HEK293 (cell line): ENCODE measurements around the gene TOR1A.

Experiments used
- CTCF ChIA-PET: fragments of 350-600 bp; formaldehyde crosslinking; extraction: SDS; loops from one replicate; lab custom pipeline; 2021; ENCODE audit warnings: antibody characterized with exemption; lab: Yijun Ruan, JAX
- POLR2A ChIA-PET: fragments of 300-600 bp; formaldehyde crosslinking; extraction: SDS; loops from one replicate; lab custom pipeline; 2020; ENCODE audit warnings: antibody characterized with exemption, inconsistent platforms; lab: Yijun Ruan, JAX
- H3K27ac ChIP-seq: fragments of 200-500 bp; sonication (Bioruptor generic); 2 replicates; pipeline ENCODE4 v1.5.1; 2014; ENCODE audit warnings: low read depth, low read length, control low read depth, inconsistent platforms; ENCODE audit errors: extremely low read depth
- H3K36me3 ChIP-seq, 2 experiments: fragments of 200-500 bp in 1 of 2; sonication (Bioruptor generic) in 1 of 2; 1 replicate in 1 of 2; 2 replicates in 1 of 2; pipeline ENCODE4 v1.5.1; 2014 to 2017; ENCODE audit warnings: inconsistent platforms in 2 of 2, low read length in 2 of 2; ENCODE audit not compliant: control insufficient read depth in 2 of 2, insufficient read depth in 1 of 2
- H3K4me1 ChIP-seq: fragments of 200-500 bp; sonication (Bioruptor generic); 2 replicates; pipeline ENCODE4 v1.5.1; 2014; ENCODE audit warnings: mild to moderate bottlenecking, low read length, inconsistent platforms; ENCODE audit not compliant: control insufficient read depth, insufficient read depth
- H3K4me3 ChIP-seq: 2 replicates; pipeline ENCODE4 v1.5.1; 2011; ENCODE audit warnings: low read depth, mild to moderate bottlenecking, control low read depth, low read length, moderate library complexity
- H3K9me3 ChIP-seq: fragments of 200-500 bp; sonication (Bioruptor generic); 2 replicates; pipeline ENCODE4 v1.5.1; 2014; ENCODE audit warnings: low read depth, low read length, inconsistent platforms; ENCODE audit not compliant: control insufficient read depth, insufficient read depth
- BCL11B ChIP-seq: fragments of 450-650 bp; formaldehyde crosslinking; IDR thresholded peaks from 2 replicates; pipeline ENCODE4 v1.5.1; 2016; ENCODE audit warnings: low read depth, missing biosample characterization, missing genetic modification characterization
- EGR2 ChIP-seq: fragments of 450-650 bp; formaldehyde crosslinking; IDR thresholded peaks from 2 replicates; pipeline ENCODE4 v1.5.1; 2016; ENCODE audit warnings: low read depth, missing biosample characterization, missing genetic modification characterization
- FEZF1 ChIP-seq: fragments of 450-650 bp; formaldehyde crosslinking; IDR thresholded peaks from 2 replicates; pipeline ENCODE4 v1.5.1; 2016; ENCODE audit warnings: missing biosample characterization, missing genetic modification characterization
- HOXD13 ChIP-seq: sonication (generic); formaldehyde crosslinking; IDR thresholded peaks from 2 replicates; pipeline ENCODE4 v1.8.0; 2022; ENCODE audit warnings: missing genetic modification reagents, borderline replicate concordance
- KLF1 ChIP-seq: fragments of 450-650 bp; formaldehyde crosslinking; IDR thresholded peaks from 2 replicates; pipeline ENCODE4 v1.5.1; 2016; ENCODE audit warnings: missing biosample characterization, missing genetic modification characterization
- KLF7 ChIP-seq: fragments of 450-650 bp; formaldehyde crosslinking; IDR thresholded peaks from 2 replicates; pipeline ENCODE4 v1.5.1; 2016; ENCODE audit warnings: missing biosample characterization, missing genetic modification characterization, borderline replicate concordance
- KLF9 ChIP-seq: fragments of 450-650 bp; formaldehyde crosslinking; IDR thresholded peaks from 2 replicates; pipeline ENCODE4 v1.5.1; 2016; ENCODE audit warnings: missing biosample characterization, missing genetic modification characterization, low read depth
- PRDM1 ChIP-seq: fragments of 450-650 bp; formaldehyde crosslinking; IDR thresholded peaks from 2 replicates; pipeline ENCODE4; 2016; ENCODE audit warnings: missing biosample characterization, missing genetic modification characterization
- RBAK ChIP-seq: fragments of 450-650 bp; formaldehyde crosslinking; IDR thresholded peaks from 2 replicates; pipeline ENCODE4 v1.5.1; 2016; ENCODE audit warnings: missing biosample characterization, missing genetic modification characterization
- SCRT2 ChIP-seq: fragments of 450-650 bp; formaldehyde crosslinking; IDR thresholded peaks from 2 replicates; pipeline ENCODE4 v1.5.1; 2016; ENCODE audit warnings: missing biosample characterization, missing genetic modification characterization
- SP2 ChIP-seq: fragments of 450-650 bp; formaldehyde crosslinking; IDR thresholded peaks from 2 replicates; pipeline ENCODE4 v1.5.1; 2016; ENCODE audit warnings: missing biosample characterization, missing genetic modification characterization
- YY2 ChIP-seq: fragments of 450-650 bp; formaldehyde crosslinking; IDR thresholded peaks from 2 replicates; pipeline ENCODE4 v1.5.1; 2016; ENCODE audit warnings: missing biosample characterization, missing genetic modification characterization
- ZBTB1 ChIP-seq: fragments of 450-650 bp; formaldehyde crosslinking; IDR thresholded peaks from 2 replicates; pipeline ENCODE4 v1.5.1; 2016; ENCODE audit warnings: missing biosample characterization, missing genetic modification characterization
- ZBTB8A ChIP-seq: fragments of 450-650 bp; formaldehyde crosslinking; IDR thresholded peaks from 2 replicates; pipeline ENCODE4 v1.5.1; 2016; ENCODE audit warnings: missing biosample characterization, missing genetic modification characterization
- ZFP37 ChIP-seq: fragments of 450-650 bp; formaldehyde crosslinking; IDR thresholded peaks from 2 replicates; pipeline ENCODE4 v1.5.1; 2016; ENCODE audit warnings: missing biosample characterization, missing genetic modification characterization
- ZNF121 ChIP-seq: fragments of 450-650 bp; formaldehyde crosslinking; IDR thresholded peaks from 2 replicates; pipeline ENCODE4 v1.5.1; 2016; ENCODE audit warnings: missing biosample characterization, missing genetic modification characterization
- ZNF175 ChIP-seq: fragments of 450-650 bp; formaldehyde crosslinking; IDR thresholded peaks from 2 replicates; pipeline ENCODE4 v1.5.1; 2016; ENCODE audit warnings: missing biosample characterization, missing genetic modification characterization
- ZNF2 ChIP-seq: fragments of 450-650 bp; formaldehyde crosslinking; IDR thresholded peaks from 2 replicates; pipeline ENCODE4 v1.5.1; 2016; ENCODE audit warnings: missing biosample characterization, missing genetic modification characterization
- ZNF274 ChIP-seq, 2 experiments: fragments of 200-500 bp in 1 of 2; fragments of 450-650 bp in 1 of 2; sonication (Bioruptor generic) in 1 of 2; formaldehyde crosslinking in 1 of 2; IDR thresholded peaks; 2 replicates each; pipeline versions ENCODE4 v1.5.1 to v1.6.1; 2014 to 2016; ENCODE audit warnings: borderline replicate concordance in 1 of 2, inconsistent platforms in 1 of 2, low read length in 1 of 2, missing biosample characterization in 1 of 2, missing genetic modification characterization in 1 of 2
- ZNF335 ChIP-seq: fragments of 450-650 bp; formaldehyde crosslinking; conservative IDR thresholded peaks from 2 replicates; pipeline ENCODE4 v1.5.1; 2016; ENCODE audit warnings: missing biosample characterization, missing genetic modification characterization
- ZNF426 ChIP-seq: fragments of 450-650 bp; formaldehyde crosslinking; IDR thresholded peaks from 2 replicates; pipeline ENCODE4 v1.5.1; 2017; ENCODE audit warnings: missing biosample characterization, missing genetic modification characterization, mild to moderate bottlenecking, inconsistent platforms, moderate library complexity
- ZNF530 ChIP-seq: fragments of 450-650 bp; formaldehyde crosslinking; IDR thresholded peaks from 2 replicates; pipeline ENCODE4 v1.5.1; 2016; ENCODE audit warnings: low read depth, missing biosample characterization, missing genetic modification characterization
- ZNF626 ChIP-seq: fragments of 450-650 bp; sonication (Bioruptor Pico); formaldehyde crosslinking; IDR thresholded peaks from 2 replicates; pipeline ENCODE4 v1.5.1; 2018; ENCODE audit warnings: missing biosample characterization, missing genetic modification characterization, inconsistent platforms
- ZNF701 ChIP-seq: fragments of 450-650 bp; formaldehyde crosslinking; IDR thresholded peaks from 2 replicates; pipeline ENCODE4 v1.5.1; 2016; ENCODE audit warnings: missing biosample characterization, missing genetic modification characterization
- ZNF776 ChIP-seq: fragments of 450-650 bp; formaldehyde crosslinking; IDR thresholded peaks from 2 replicates; pipeline ENCODE4 v1.5.0; 2017; ENCODE audit warnings: missing biosample characterization, missing genetic modification characterization, borderline replicate concordance
- TF ChIP-seq, protein P1 (sequence below): fragments of 450-650 bp; formaldehyde crosslinking; IDR thresholded peaks from 2 replicates; pipeline ENCODE4 v1.5.1; 2016; ENCODE audit warnings: missing biosample characterization, missing genetic modification characterization
- TF ChIP-seq, protein P2 (sequence below): IDR thresholded peaks from 2 replicates; pipeline ENCODE4 v1.6.1; 2011; ENCODE audit warnings: mild to moderate bottlenecking, low read depth, low read length, borderline replicate concordance
- TF ChIP-seq, protein P3 (sequence below): fragments of 450-650 bp; formaldehyde crosslinking; IDR thresholded peaks from 2 replicates; pipeline ENCODE4 v1.5.1; 2017; ENCODE audit warnings: missing biosample characterization, mild to moderate bottlenecking, missing genetic modification characterization, moderate library complexity
- TF ChIP-seq, protein P4 (sequence below): fragments of 450-650 bp; formaldehyde crosslinking; IDR thresholded peaks from 2 replicates; pipeline ENCODE4 v1.5.1; 2016; ENCODE audit warnings: missing biosample characterization, missing genetic modification characterization

The TOR1A gene

DNA sequence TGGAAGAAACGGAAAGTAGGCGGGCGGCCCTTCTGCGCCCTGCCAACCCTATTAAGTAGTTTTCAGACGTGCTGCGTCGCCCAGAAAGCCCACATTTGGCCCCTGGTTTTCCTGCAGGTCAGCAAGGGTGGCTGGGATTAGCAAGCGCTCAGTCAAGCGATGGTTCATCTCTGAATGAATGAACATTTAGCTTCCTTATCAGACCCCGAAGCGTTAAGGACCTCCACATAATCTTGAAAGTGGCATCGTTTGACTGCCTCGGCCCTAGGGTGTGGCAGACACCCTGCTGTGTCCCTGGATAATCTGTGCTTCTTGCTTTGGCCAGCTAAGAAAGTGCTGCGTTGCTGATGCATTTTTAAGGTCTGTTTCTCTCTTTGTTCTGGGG, 20.3 kb downstream of the TOR1A start:
- H3K36me3 ChIP-seq, result peaks cover 8 to 34% of the 10 kb centered on the region in 2 experiments; a peak in 2 of 3 replicates
- H3K9me3 ChIP-seq, result no peaks in the 10 kb centered on the region
- CTCF ChIA-PET, result interaction anchor here (0.6 to 2.0 kb wide), 7 partner anchors 13 to 442 kb away, joined by 3 to 7 read pairs (median 4); no protein-coding TSS in a partner anchor
- POLR2A ChIA-PET, result interaction anchor here (0.8 to 2.2 kb wide), 6 partner anchors 8 to 626 kb away, joined by 3 to 8 read pairs (median 4); partner anchors contain the start of gene IER5L
- TF ChIP-seq SP2 (tag by site-specific recombination) (peak; percentile 19; the same call in 1 of the 2 replicates), ZNF530 (tag by site-specific recombination) (no peak), SCRT2 (tag by site-specific recombination) (no peak), RBAK (tag by site-specific recombination) (no peak), ZNF2 (no peak), KLF1 (tag by site-specific recombination) (peak; percentile 52; the same call in 1 of the 2 replicates), ZNF335 (tag by site-specific recombination) (peak; percentile 74), YY2 (tag by site-specific recombination) (no peak), ZNF701 (no peak), PRDM1 (tag by site-specific recombination) (no peak), ZNF175 (tag by site-specific recombination) (no peak), BCL11B (tag by site-specific recombination) (no peak), ZBTB8A (peak; percentile 83), ZBTB1 (tag by site-specific recombination) (no peak), KLF7 (tag by site-specific recombination) (0 out of 2 replicates have a peak, but pooled peaks have one; percentile 54), ZNF776 (no peak), KLF9 (tag by site-specific recombination) (peak; percentile 11; the same call in 1 of the 2 replicates), HOXD13 (CRISPR knock-in tag) (no peak), FEZF1 (tag by site-specific recombination) (no peak)
- TF ChIP-seq, protein P1, sequence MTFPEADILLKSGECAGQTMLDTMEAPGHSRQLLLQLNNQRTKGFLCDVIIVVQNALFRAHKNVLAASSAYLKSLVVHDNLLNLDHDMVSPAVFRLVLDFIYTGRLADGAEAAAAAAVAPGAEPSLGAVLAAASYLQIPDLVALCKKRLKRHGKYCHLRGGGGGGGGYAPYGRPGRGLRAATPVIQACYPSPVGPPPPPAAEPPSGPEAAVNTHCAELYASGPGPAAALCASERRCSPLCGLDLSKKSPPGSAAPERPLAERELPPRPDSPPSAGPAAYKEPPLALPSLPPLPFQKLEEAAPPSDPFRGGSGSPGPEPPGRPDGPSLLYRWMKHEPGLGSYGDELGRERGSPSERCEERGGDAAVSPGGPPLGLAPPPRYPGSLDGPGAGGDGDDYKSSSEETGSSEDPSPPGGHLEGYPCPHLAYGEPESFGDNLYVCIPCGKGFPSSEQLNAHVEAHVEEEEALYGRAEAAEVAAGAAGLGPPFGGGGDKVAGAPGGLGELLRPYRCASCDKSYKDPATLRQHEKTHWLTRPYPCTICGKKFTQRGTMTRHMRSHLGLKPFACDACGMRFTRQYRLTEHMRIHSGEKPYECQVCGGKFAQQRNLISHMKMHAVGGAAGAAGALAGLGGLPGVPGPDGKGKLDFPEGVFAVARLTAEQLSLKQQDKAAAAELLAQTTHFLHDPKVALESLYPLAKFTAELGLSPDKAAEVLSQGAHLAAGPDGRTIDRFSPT, result no peak
- no peaks in the 10 kb centered on the region for H3K4me1 ChIP-seq
- peak overlapping the region; percentile 80 for H3K4me3 ChIP-seq
- H3K27ac ChIP-seq, result peak overlapping the region; percentile 5; the same call in 1 of the 2 replicates

DNA sequence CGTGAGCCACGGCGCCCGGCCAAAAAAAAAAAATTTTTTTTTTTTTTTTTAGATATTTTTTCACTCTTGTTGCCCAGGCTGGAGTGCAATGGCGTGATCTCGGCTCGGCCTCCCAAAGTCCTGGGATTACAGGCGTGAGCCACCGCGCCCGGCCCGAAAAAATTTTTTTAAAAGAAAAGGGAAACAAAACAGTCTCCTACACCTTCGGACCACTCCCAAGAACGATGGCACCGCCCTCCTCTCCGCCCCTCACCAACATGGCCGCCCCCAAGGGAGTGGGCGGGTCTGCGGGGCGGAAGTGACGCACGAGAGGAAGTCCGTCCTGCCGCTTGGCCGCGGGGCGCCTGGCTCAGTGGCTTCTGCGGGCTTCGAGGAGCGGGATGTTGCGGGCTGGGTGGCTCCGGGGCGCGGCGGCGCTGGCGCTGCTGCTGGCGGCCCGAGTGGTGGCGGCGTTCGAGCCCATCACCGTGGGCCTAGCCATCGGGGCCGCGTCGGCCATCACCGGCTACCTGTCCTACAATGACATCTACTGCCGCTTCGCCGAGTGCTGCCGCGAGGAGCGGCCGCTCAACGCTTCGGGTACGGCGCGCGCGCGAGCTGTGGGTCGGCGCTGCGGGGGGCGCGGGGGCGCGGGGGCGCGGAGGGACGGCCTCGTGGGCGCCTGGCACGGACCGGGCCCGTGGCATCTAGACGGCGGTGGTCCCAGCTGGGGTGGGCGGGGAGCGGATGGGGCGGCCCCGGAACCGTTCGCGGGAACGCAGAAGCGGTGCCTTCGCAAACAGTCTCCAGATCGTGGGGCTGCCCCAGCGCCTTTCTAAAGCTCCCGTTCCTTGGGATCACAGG, 20.9 kb downstream of the TOR1A start, which contains the start of gene TOR1B:
Gene TOR1B, plus strand, starts transcription at position 352 of the 843 bp plus-strand sequence. Its CDS starts 29 bp downstream, at position 381.
- Histone ChIP-seq H3K27ac (peak within 1 kb of the TSS; percentile 5; the same call in 1 of the 2 replicates), H3K9me3 (no peaks in the 10 kb centered on the region), H3K4me1 (no peaks in the 10 kb centered on the region), H3K36me3 (peaks cover 5 to 34% of the 10 kb centered on the region in 2 experiments; a peak in 2 of 3 replicates), H3K4me3 (peak within 1 kb of the TSS; percentile 80)
- CTCF ChIA-PET, result interaction anchor here (0.6 to 2.9 kb wide), 9 partner anchors 12 to 441 kb away, joined by 3 to 12 read pairs (median 4); no protein-coding TSS in a partner anchor
- POLR2A ChIA-PET, result interaction anchor here (0.6 to 2.2 kb wide), 9 partner anchors 8 to 932 kb away, joined by 3 to 8 read pairs (median 4); partner anchors contain the start of gene IER5L
- TF ChIP-seq, protein P2, sequence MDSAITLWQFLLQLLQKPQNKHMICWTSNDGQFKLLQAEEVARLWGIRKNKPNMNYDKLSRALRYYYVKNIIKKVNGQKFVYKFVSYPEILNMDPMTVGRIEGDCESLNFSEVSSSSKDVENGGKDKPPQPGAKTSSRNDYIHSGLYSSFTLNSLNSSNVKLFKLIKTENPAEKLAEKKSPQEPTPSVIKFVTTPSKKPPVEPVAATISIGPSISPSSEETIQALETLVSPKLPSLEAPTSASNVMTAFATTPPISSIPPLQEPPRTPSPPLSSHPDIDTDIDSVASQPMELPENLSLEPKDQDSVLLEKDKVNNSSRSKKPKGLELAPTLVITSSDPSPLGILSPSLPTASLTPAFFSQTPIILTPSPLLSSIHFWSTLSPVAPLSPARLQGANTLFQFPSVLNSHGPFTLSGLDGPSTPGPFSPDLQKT, result no peak
- TF ChIP-seq ZNF121 (tag by site-specific recombination) (no peak), ZFP37 (no peak), ZNF426 (tag by site-specific recombination) (no peak), ZNF274 (IDR thresholded peaks at IDR 0.05; ENCODE audit: low read length) (no peak), ZNF274 (tag by site-specific recombination; IDR thresholded peaks at IDR 0.05; ENCODE audit: borderline replicate concordance) (no peak), EGR2 (tag by site-specific recombination) (peak; percentile 73), ZNF335 (tag by site-specific recombination) (peak; percentile 98), ZNF626 (tag by site-specific recombination) (no peak; the same call in 1 of the 2 replicates)
- TF ChIP-seq, protein P3, sequence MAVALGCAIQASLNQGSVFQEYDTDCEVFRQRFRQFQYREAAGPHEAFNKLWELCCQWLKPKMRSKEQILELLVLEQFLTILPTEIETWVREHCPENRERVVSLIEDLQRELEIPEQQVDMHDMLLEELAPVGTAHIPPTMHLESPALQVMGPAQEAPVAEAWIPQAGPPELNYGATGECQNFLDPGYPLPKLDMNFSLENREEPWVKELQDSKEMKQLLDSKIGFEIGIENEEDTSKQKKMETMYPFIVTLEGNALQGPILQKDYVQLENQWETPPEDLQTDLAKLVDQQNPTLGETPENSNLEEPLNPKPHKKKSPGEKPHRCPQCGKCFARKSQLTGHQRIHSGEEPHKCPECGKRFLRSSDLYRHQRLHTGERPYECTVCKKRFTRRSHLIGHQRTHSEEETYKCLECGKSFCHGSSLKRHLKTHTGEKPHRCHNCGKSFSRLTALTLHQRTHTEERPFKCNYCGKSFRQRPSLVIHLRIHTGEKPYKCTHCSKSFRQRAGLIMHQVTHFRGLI (tag by site-specific recombination), result peak; percentile 42
- TF ChIP-seq, protein P4, sequence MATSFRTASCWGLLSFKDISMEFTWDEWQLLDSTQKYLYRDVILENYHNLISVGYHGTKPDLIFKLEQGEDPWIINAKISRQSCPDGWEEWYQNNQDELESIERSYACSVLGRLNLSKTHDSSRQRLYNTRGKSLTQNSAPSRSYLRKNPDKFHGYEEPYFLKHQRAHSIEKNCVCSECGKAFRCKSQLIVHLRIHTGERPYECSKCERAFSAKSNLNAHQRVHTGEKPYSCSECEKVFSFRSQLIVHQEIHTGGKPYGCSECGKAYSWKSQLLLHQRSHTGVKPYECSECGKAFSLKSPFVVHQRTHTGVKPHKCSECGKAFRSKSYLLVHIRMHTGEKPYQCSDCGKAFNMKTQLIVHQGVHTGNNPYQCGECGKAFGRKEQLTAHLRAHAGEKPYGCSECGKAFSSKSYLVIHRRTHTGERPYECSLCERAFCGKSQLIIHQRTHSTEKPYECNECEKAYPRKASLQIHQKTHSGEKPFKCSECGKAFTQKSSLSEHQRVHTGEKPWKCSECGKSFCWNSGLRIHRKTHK, result no peak
